SU-DHL-6 (cell line): ENCODE measurements around the gene KRTAP4-3.
"Not testable (repeated sequence)": the region's sequence is repeated elsewhere in the genome, so short reads cannot be mapped to it uniquely, and the experiment has no call there.

ENCODE experiments used
- H2AFZ ChIP-seq: fragments of 200-600 bp; sonication (generic); 2 replicates; pipeline ENCODE4 v1.6.1; 2014; ENCODE audit warnings: low read depth, mild to moderate bottlenecking, moderate library complexity, mixed read lengths, antibody characterized with exemption, low read length; ENCODE audit not compliant: severe bottlenecking
- H3F3A ChIP-seq: fragments of 200-600 bp; shearing (Covaris generic); 2 replicates; pipeline ENCODE4 v1.6.0; 2016; ENCODE audit warnings: antibody characterized with exemption, mild to moderate bottlenecking; ENCODE audit not compliant: insufficient read depth
- H3K27ac ChIP-seq: fragments of 200-600 bp; sonication (generic); 2 replicates; pipeline ENCODE4 v1.5.1; 2016; ENCODE audit warnings: low read depth, mild to moderate bottlenecking, low read length, moderate library complexity, mixed read lengths
- H3K27me3 ChIP-seq: fragments of 200-600 bp; sonication (generic), shearing (Covaris generic); 2 replicates; pipeline ENCODE4 v1.6.0; 2014; ENCODE audit warnings: mild to moderate bottlenecking, low read length
- H3K36me3 ChIP-seq: fragments of 200-600 bp; sonication (generic); 2 replicates; pipeline ENCODE4 v1.6.1; 2014; ENCODE audit warnings: mild to moderate bottlenecking, low read length, mixed read lengths
- H3K4me2 ChIP-seq: fragments of 300-600, 200-600 bp; shearing (Covaris generic), sonication (generic); 2 replicates; pipeline ENCODE4 v1.6.0; 2014; ENCODE audit warnings: low read length, low read depth, mild to moderate bottlenecking; ENCODE audit not compliant: poor library complexity, severe bottlenecking
- H3K4me3 ChIP-seq: fragments of 200-600 bp; sonication (generic); 2 replicates; pipeline ENCODE4 v1.5.1; 2014; ENCODE audit warnings: antibody characterized with exemption, low read length, mild to moderate bottlenecking, mixed read lengths; ENCODE audit not compliant: insufficient read depth, poor library complexity, severe bottlenecking
- H3K79me2 ChIP-seq: fragments of 200-600 bp; sonication (generic); 2 replicates; pipeline ENCODE4 v1.6.1; 2014; ENCODE audit warnings: mild to moderate bottlenecking, low read length, moderate library complexity; ENCODE audit not compliant: insufficient read depth
- H3K9ac ChIP-seq: fragments of 200-600 bp; sonication (generic); 2 replicates; pipeline ENCODE4 v1.7.0; 2014; ENCODE audit warnings: mild to moderate bottlenecking, low read length
- H3K9me2 ChIP-seq: fragments of 200-600 bp; sonication (generic); replicated peaks from 2 replicates; pipeline ENCODE4 v1.6.1; 2014; ENCODE audit warnings: low read length; ENCODE audit not compliant: insufficient read depth
- H3K9me3 ChIP-seq: fragments of 200-600 bp; sonication (generic); 2 replicates; pipeline ENCODE4 v1.6.1; 2014; ENCODE audit warnings: low read length, mixed read lengths; ENCODE audit not compliant: insufficient read depth
- H4K20me1 ChIP-seq: fragments of 200-600 bp; sonication (generic); 2 replicates; pipeline ENCODE4 v1.6.1; 2014; ENCODE audit warnings: low read depth, mild to moderate bottlenecking, antibody characterized with exemption, low read length, moderate library complexity, mixed read lengths
- EZH2phosphoT487 ChIP-seq: fragments of 200-600 bp; sonication (generic), shearing (Covaris generic); conservative IDR thresholded peaks from 2 replicates; pipeline ENCODE4 v1.6.1; 2018; ENCODE audit warnings: mild to moderate bottlenecking, antibody characterized with exemption, low read length, moderate library complexity, mixed read lengths
- TF ChIP-seq, protein P1 (sequence below): fragments of 200-600 bp; sonication (generic); IDR thresholded peaks from one replicate; pipeline ENCODE4 v1.5.1; 2017; ENCODE audit warnings: antibody characterized with exemption, mild to moderate bottlenecking, low read length, moderate library complexity; ENCODE audit not compliant: insufficient read depth, poor library complexity, severe bottlenecking

KRTAP4-3 gene

DNA sequence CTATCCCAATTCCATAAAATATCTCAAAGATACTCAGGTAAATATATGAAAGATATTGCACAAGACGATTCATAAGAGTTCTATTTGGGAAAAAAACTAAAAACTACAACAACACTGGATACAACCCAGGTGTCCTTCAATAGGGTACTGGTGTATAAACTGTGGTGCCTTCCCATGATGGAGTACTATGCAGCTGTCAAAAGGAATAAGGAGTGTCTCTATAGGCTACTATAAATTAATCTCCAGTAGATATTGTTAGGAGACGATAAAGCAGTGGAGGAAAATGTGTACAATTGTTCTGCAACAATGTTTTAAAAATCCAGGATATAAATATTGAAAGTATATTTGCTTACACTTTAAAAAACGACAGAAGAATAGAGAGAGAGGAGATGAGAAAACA, 41.6 kb downstream of the KRTAP4-3 start:
- Histone ChIP-seq H2AFZ (no peak overlapping the region), H3K9me3 (0 out of 2 replicates have a peak, but pooled peaks cover 6% of the 10 kb centered on the region), H3K27me3 (no peaks in the 10 kb centered on the region), H3K4me3 (no peak overlapping the region), H3K36me3 (no peaks in the 10 kb centered on the region), H4K20me1 (no peaks in the 10 kb centered on the region), H3K27ac (no peak overlapping the region), H3K9me2 (no peaks in the 10 kb centered on the region), H3K9ac (no peak overlapping the region), H3F3A (no peaks in the 10 kb centered on the region), H3K79me2 (no peaks in the 10 kb centered on the region), H3K4me2 (no peak overlapping the region)
- TF ChIP-seq, protein P1, sequence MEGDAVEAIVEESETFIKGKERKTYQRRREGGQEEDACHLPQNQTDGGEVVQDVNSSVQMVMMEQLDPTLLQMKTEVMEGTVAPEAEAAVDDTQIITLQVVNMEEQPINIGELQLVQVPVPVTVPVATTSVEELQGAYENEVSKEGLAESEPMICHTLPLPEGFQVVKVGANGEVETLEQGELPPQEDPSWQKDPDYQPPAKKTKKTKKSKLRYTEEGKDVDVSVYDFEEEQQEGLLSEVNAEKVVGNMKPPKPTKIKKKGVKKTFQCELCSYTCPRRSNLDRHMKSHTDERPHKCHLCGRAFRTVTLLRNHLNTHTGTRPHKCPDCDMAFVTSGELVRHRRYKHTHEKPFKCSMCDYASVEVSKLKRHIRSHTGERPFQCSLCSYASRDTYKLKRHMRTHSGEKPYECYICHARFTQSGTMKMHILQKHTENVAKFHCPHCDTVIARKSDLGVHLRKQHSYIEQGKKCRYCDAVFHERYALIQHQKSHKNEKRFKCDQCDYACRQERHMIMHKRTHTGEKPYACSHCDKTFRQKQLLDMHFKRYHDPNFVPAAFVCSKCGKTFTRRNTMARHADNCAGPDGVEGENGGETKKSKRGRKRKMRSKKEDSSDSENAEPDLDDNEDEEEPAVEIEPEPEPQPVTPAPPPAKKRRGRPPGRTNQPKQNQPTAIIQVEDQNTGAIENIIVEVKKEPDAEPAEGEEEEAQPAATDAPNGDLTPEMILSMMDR = no peak

DNA sequence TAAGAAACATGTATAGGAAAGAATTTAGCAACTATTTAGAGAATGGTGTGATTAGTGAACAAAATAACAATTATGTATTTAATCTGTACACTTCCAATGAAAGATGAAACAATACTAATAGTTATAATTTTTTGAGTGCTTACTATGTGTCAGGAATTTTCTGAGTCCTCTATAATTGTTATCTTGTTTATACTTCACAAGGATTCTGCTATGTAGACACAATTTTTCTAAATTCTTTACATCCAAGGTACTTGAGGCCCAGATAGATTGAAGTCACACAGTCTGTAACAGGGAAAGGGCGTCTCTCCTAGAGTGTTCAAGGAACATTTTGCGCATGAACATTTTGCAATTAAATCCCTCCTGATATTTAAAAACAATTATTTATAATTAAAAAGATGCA, 43.0 kb downstream of the KRTAP4-3 start:
- Histone ChIP-seq H3K36me3 (no peaks in the 10 kb centered on the region), H3K4me3 (no peak overlapping the region), H2AFZ (no peak overlapping the region), H3K79me2 (no peaks in the 10 kb centered on the region), H4K20me1 (no peaks in the 10 kb centered on the region), H3F3A (no peaks in the 10 kb centered on the region), H3K9me3 (0 out of 2 replicates have a peak, but pooled peaks cover 6% of the 10 kb centered on the region), H3K9me2 (no peaks in the 10 kb centered on the region), H3K27me3 (no peaks in the 10 kb centered on the region), H3K4me2 (no peak overlapping the region), H3K27ac (no peak overlapping the region), H3K9ac (no peak overlapping the region)
- TF ChIP-seq EZH2phosphoT487 = no peak
- TF ChIP-seq, protein P1 = no peak

DNA sequence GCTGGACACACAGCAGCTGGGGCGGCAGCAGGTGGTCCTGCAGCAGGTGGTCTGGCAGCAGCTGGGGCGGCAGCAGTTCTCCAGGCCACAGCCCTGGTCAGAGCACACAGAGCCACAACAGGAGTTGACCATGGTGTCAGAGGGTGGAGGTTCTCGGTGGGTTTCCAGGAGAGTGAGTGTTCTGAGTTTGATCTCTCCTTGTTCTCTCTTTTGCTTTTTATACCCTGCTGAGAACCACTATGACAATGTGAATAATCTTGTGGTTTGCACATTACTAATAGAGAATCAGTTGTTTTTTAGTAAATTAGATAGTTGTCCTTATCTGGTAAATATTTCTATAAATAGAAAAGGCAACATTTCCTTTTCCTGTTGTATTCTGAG, 44.0 kb downstream of the KRTAP4-3 start, which contains the start of gene KRTAP4-12:
Gene KRTAP4-12 (minus strand): TSS at position 192 of the 381 bp plus-strand sequence. CDS start 60 bp downstream, at position 132.
- H3K9ac ChIP-seq, H3K27ac ChIP-seq, H3K4me2 ChIP-seq: not testable (repeated sequence)

DNA sequence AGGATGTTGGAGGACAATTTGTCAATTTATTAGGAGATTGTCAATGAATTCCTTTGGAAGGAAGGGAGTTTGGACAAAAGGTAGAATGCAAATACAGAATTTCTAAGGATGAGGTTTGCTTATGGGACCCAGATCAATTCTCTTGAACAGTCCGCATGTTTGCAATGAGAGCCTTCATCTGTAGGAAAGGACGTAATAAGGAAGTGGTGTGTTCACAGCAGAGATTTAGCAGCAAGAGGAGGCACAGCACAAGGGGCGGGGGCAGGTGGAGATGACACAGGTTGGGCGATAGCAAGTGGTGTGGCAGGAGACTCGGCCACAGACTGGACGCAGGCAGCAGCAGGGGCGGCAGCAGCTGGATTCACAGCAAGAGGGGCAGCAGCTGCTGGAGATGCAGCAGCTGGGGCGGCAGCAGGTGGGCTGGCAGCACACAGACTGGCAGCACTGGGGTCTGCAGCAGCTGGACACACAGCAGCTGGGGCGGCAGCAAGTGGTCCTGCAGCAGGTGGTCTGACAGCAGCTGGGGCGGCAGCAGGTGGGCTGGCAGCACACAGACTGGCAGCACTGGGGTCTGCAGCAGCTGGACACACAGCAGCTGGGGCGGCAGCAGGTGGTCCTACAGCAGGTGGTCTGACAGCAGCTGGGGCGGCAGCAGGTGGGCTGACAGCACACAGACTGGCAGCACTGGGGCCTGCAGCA, 44.6 kb downstream of the KRTAP4-3 start:
- H3K9me2 ChIP-seq, H3K27ac ChIP-seq, H3K4me3 ChIP-seq, H3K4me2 ChIP-seq, H3K79me2 ChIP-seq, H3K9me3 ChIP-seq, H2AFZ ChIP-seq, H3K9ac ChIP-seq, H3K36me3 ChIP-seq, H3K27me3 ChIP-seq, H3F3A ChIP-seq, H4K20me1 ChIP-seq: not testable (repeated sequence)

More for the DNA sequence above, 44.0 kb downstream of the KRTAP4-3 start, which contains the start of gene KRTAP4-12:
- H2AFZ ChIP-seq, H3K36me3 ChIP-seq, H3K27me3 ChIP-seq, H3K9me3 ChIP-seq, H3K9me2 ChIP-seq, H3F3A ChIP-seq, H4K20me1 ChIP-seq, H3K79me2 ChIP-seq, H3K4me3 ChIP-seq: not testable (repeated sequence)
